Erythroblast (primary cell): Measurements from ENCODE around the gene ZFC3H1.
A peak's percentile ranks its signal among the peaks of the same experiment; 100 is the strongest.

Experiments used
- DNase-seq, 2 experiments: peaks; one replicate each; lab custom pipeline; 2025; lab: John Stamatoyannopoulos, UW
- GATA1 ChIP-seq: IDR thresholded peaks from 2 replicates; pipeline ENCODE4 v1.6.1; 2011; ENCODE audit warnings: low read depth, mild to moderate bottlenecking, control low read depth, low read length, moderate library complexity
- POLR2A ChIP-seq: IDR thresholded peaks from 2 replicates; pipeline ENCODE4 v1.6.1; 2011; ENCODE audit warnings: mild to moderate bottlenecking, low read length

ZFC3H1 gene

GRCh38 chr12:71662849-71663560, 643 bp downstream of the ZFC3H1 start:
- no peak for TF ChIP-seq GATA1
- TF ChIP-seq POLR2A = no peak
- peak; percentile 86 to 90 for DNase-seq

- DNase-seq = peak; percentile 73 to 78
- TF ChIP-seq GATA1 (no peak), POLR2A (no peak)
Measured at GRCh38 chr12:71661977-71662530, 1.6 kb downstream of the ZFC3H1 start.

- TF ChIP-seq POLR2A = no peak
- TF ChIP-seq GATA1 = no peak
- DNase-seq = no peak
Measured at GRCh38 chr12:71656740-71657139, 6.9 kb downstream of the ZFC3H1 start.

- DNase-seq = no peak
- TF ChIP-seq GATA1 (no peak), POLR2A (no peak)
Measured at GRCh38 chr12:71655907-71656306, 7.7 kb downstream of the ZFC3H1 start.

- TF ChIP-seq GATA1 (no peak), POLR2A (no peak)
- DNase-seq = peak in 1 of 2 experiments; percentile 11
Measured at GRCh38 chr12:71655495-71655894, 8.2 kb downstream of the ZFC3H1 start.

- no peak for DNase-seq
- no peak for TF ChIP-seq GATA1
- no peak for TF ChIP-seq POLR2A
Measured at GRCh38 chr12:71654200-71654599, 9.4 kb downstream of the ZFC3H1 start.

GRCh38 chr12:71653137-71653536, 10.5 kb downstream of the ZFC3H1 start:
- no peak for TF ChIP-seq GATA1
- no peak for TF ChIP-seq POLR2A

GRCh38 chr12:71652656-71653055, 11.0 kb downstream of the ZFC3H1 start:
- TF ChIP-seq GATA1 (no peak), POLR2A (no peak)
- no peak for DNase-seq

More at GRCh38 chr12:71653137-71653536, 10.5 kb downstream of the ZFC3H1 start:
- DNase-seq = peak in 1 of 2 experiments; percentile 11

GRCh38 chr12:71649401-71649800, 14.2 kb downstream of the ZFC3H1 start:
- no peak for DNase-seq
- TF ChIP-seq GATA1 (no peak), POLR2A (no peak)

- no peak for DNase-seq
- TF ChIP-seq GATA1 (no peak), POLR2A (no peak)
Measured at GRCh38 chr12:71648537-71648936, 15.1 kb downstream of the ZFC3H1 start.

GRCh38 chr12:71646512-71646911, 17.1 kb downstream of the ZFC3H1 start:
- no peak for DNase-seq

GRCh38 chr12:71645268-71645667, 18.4 kb downstream of the ZFC3H1 start:
- TF ChIP-seq POLR2A (no peak), GATA1 (no peak)
- no peak for DNase-seq

More at GRCh38 chr12:71646512-71646911, 17.1 kb downstream of the ZFC3H1 start:
- no peak for TF ChIP-seq POLR2A
- no peak for TF ChIP-seq GATA1

GRCh38 chr12:71642264-71642663, 21.4 kb downstream of the ZFC3H1 start:
- TF ChIP-seq GATA1 (no peak), POLR2A (no peak)
- DNase-seq = peak in 1 of 2 experiments; percentile 24

GRCh38 chr12:71641390-71641789, 22.3 kb downstream of the ZFC3H1 start:
- peak; percentile 78 to 84 for DNase-seq

GRCh38 chr12:71640316-71640715, 23.3 kb downstream of the ZFC3H1 start:
- no peak for DNase-seq
- no peak for TF ChIP-seq GATA1
- no peak for TF ChIP-seq POLR2A

More at GRCh38 chr12:71641390-71641789, 22.3 kb downstream of the ZFC3H1 start:
- TF ChIP-seq GATA1 (no peak), POLR2A (no peak)

- TF ChIP-seq GATA1 (no peak), POLR2A (no peak)
- DNase-seq = peak; percentile 35 to 36
Measured at GRCh38 chr12:71639341-71639760, 24.3 kb downstream of the ZFC3H1 start.
